GM19463 (cell line): ENCODE measurements around the gene UBE3B.

Experiments
- ATAC-seq: cut with Tn5 transposase; IDR thresholded peaks from one replicate; pipeline ENCODE4 v1.9.1; 2021; ENCODE audit warnings: mild to moderate bottlenecking, moderate library complexity; ENCODE audit not compliant: unreplicated experiment

Gene UBE3B

GRCh38 chr12:109527489-109528123 is 50.2 kb downstream of the UBE3B start:
- ATAC-seq: no peak

GRCh38 chr12:109529691-109530640 is 52.5 kb downstream of the UBE3B start:
- ATAC-seq: no peak

- ATAC-seq: no peak
Observed at GRCh38 chr12:109531411-109531810, 54.0 kb downstream of the UBE3B start.

GRCh38 chr12:109532721-109533486 is 55.5 kb downstream of the UBE3B start:
- ATAC-seq: no peak

- ATAC-seq: no peak
Observed at GRCh38 chr12:109533487-109533740, 56.0 kb downstream of the UBE3B start.

GRCh38 chr12:109534456-109534855 is 57.0 kb downstream of the UBE3B start:
- no peak for ATAC-seq

- no peak for ATAC-seq
Observed at GRCh38 chr12:109535231-109535862, 57.9 kb downstream of the UBE3B start.

GRCh38 chr12:109535863-109536250 is 58.4 kb downstream of the UBE3B start:
- no peak for ATAC-seq

GRCh38 chr12:109537136-109537535 is 59.7 kb downstream of the UBE3B start:
- no peak for ATAC-seq

- ATAC-seq: no peak
Observed at GRCh38 chr12:109538191-109538863, 60.9 kb downstream of the UBE3B start.

GRCh38 chr12:109539508-109539907 is 62.1 kb downstream of the UBE3B start:
- ATAC-seq: no peak

GRCh38 chr12:109540526-109541412 is 63.3 kb downstream of the UBE3B start:
- no peak for ATAC-seq

- ATAC-seq: no peak
Observed at GRCh38 chr12:109541413-109541726, 63.9 kb downstream of the UBE3B start.

- ATAC-seq: no peak
Observed at GRCh38 chr12:109542014-109542413, 64.6 kb downstream of the UBE3B start.

GRCh38 chr12:109542876-109543275 is 65.4 kb downstream of the UBE3B start:
- ATAC-seq: no peak

GRCh38 chr12:109544955-109545531 is 67.6 kb downstream of the UBE3B start:
- ATAC-seq: no peak

- ATAC-seq: no peak
Observed at GRCh38 chr12:109545826-109546225, 68.4 kb downstream of the UBE3B start.

- no peak for ATAC-seq
Observed at GRCh38 chr12:109547286-109547685, 69.9 kb downstream of the UBE3B start.

- no peak for ATAC-seq
Observed at GRCh38 chr12:109548258-109548657, 70.8 kb downstream of the UBE3B start.
